ENCODE measurements around the gene RPH3AL. TPM values are rescaled to one million over a fixed set of nuclear protein-coding genes. Genes with fewer than 3 reads are reported as not detected.
A peak's percentile ranks its signal among the peaks of the same experiment; 100 is the strongest.
"Not testable (repeated sequence)": the region's sequence is repeated elsewhere in the genome, so short reads cannot be mapped to it uniquely, and the experiment has no call there.

Gene RPH3AL
- total RNA-seq, 2 donors from 2014 or later: 9.7 to 11.2 TPM

DNA sequence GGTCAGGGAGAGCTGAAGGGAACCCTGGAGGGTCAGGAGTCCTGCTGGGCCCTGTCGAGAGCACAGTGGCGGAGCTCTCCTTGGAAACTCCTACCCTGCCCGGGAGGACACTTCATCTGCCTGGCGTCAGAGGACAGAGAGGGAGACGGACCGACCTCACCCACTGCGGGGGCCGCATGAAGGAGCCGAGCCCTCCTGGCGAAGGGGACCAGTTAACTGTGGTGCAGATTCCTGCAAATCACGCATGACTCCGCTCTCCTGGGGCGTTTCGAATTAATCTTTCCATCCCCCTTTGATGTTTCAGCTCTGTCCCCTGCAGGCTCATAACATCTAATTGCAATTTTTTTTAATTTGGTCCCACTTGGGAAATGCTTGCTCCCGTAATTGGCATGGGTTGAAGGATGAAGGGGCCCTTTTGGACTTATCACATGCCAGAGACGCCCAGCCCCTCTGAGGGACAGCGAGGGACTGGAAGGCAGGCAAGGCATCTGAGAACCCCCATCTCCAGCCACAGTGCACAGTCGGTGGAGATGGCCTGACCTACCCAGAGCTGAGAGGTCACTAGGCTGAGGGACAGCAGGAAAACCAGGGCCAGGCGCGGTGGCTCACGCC is 26.5 kb downstream of the RPH3AL start:
- intact Hi-C loops (cut with DNase I): no loop called here

DNA sequence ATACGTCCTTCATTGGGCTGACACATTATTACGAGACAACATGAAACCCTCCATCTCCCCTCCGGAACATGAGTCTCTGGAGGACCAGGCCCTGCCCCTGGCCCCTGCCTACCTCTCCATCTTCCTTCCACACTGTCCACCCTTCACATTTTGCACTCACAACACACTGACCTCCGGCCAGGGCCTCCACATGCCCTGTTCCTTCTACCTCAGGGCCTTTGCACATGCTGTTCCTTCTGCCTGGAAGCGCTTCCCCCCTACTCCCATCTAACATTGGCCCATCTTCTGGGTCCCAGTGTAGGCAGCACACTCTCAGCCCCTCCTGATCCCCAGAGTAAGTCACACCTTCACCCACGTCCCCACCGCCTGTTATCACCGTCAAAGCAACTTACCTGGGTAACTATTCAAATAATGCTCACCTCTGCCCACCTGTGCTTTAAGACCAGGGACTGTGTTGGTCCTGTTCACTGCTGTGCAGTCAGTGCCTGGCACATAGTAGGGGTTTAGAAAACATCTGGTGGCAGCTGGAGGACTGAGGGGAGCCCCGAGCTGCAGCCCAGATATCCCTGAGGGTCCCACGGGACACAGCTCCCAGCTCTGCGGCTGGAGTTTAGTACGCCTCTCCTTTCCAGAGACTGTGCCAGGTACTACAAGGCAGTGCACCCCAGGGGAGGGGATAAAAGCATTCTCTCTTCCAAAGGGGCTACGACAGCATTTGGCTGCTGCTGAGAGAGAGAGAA is 27.2 kb downstream of the RPH3AL start:
- intact Hi-C loops (cut with DNase I): no loop called here
- DNase-seq (ENCODE audit: low spot score): peak; percentile 60

More for the DNA sequence above, 26.5 kb downstream of the RPH3AL start:
- peak; percentile 70 for DNase-seq (ENCODE audit: low spot score)

DNA sequence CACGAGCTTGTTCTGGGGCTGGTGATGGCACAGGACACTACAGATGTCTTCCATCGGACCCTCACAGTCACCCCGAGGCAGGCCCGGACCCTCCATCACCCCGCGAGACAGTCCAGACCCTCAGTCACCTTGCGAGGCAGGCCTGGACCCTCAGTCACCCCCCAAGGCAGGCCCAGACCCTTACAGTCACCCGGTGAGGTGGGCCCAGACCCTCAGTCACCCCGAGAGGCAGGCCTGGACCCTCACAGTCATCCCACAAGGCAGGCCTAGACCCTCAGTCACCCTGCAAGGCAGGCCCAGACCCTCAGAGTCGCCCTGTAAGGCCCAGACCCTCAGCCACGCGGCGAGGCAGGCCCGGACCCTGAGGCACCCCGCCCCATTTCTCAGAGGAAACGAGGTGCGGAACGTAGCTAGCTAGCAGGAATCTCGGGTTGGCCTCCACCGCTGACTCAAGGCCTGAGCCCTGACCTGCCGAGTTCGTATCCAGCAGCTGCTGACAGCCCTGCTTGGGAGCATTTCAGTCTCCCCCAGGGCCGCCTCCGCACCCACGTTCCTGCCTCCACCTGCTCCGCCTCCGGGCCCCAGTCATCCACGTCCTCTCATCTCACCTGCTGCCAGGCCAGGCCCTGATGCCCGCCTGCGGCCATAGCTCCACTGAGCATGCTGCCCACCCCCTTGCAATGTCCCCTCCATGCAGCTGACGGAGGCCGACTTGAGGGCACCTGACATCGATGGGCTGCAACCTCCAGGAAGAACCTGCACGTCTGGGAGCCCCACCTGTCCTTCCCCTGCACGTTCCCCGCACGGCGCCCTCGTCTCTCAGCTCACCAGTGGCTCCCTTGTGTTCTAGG is 28.7 kb downstream of the RPH3AL start:
- intact Hi-C loops (cut with DNase I): no loop called here
- peak; percentile 76 for DNase-seq (ENCODE audit: low spot score)

DNA sequence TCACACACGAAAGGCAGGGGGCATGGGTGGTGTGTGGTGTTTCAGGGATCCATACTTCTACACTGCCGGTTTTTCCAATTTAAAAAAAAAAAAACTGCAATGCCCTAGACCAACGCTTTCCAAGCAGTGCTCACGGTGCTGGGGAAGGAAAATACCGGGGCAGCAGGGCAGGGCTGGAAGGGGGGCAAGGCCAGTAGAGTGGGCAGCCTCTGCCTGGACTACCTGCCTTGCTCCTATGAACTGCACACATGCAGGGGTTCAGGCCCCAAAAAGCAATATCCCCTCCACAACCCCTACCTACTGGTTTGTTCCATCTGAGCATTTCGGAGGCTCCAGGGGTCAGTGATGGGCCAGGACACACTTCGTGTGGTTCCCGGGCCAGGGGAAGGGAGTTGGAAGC is 29.4 kb downstream of the RPH3AL start:
- intact Hi-C loops (cut with DNase I): no loop called here
- DNase-seq (ENCODE audit: low spot score): peak; percentile 8

DNA sequence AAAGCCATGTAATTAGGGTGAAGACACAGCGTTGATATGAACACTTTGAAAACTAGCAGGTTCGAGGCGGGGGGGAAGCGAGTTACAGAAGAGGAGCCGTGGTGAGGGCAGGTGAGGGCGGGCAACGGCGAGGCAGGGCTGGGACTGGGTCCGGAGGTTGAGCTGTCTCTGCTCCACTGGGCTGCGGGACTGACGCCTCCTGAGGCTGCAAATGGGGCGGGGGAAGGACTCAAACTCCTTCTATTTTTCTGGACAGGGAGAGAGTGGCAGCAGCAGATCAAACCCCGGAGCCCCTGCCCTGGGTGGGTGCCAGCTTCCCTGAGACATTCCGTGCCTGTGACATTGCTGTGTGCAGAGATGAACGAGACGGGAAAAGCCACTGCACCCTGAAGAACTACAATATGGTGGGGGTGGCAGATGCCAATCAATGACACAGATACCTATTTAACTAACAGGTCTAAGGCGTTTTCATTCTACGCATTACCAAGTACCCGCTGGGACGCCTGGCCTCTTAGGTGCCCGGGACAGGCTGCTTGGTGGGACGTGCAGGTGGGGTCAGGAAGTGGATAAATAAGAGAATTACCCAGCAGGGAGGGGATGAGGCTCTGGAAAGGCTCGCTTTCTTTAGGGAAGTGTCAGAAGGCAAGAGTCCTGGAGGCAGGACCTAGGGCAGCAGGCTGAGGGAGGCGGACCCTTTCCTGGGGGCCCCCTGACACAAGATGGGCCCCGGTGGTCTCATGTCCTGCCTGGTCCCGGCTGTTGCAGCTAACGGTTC is 30.4 kb downstream of the RPH3AL start:
- DNase-seq (ENCODE audit: low spot score): peak; percentile 60

DNA sequence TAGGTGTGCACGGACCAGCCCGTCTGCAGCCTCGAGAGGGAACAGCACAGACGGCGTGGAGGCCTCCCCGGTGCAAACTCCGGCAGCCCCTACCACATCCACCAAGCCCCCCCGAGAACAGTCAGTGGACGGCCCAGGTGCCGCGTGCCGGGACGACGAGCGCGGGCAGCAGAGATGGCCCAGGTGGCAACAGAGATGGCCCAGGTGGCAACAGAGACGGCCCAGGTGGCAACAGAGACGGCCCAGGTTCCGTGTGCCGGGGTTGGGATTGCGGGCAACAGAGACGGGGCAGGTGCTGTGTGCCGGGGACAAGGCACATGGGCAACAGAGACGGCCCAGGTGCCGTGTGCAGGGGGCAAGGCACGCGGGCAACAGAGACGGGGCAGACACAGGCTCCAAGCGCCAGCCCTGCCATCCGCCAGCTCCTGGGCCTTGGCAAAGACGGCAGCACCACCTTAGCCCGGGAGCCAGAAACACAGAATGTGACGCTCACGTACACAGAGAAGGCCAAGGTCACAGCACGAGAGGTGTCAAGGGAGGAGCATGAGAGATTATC is 31.1 kb downstream of the RPH3AL start:
- intact Hi-C loops (cut with DNase I): no loop called here
- DNase-seq (ENCODE audit: low spot score): peak; percentile 54

More for the DNA sequence above, 30.4 kb downstream of the RPH3AL start:
- intact Hi-C loops (cut with DNase I): no loop called here

DNA sequence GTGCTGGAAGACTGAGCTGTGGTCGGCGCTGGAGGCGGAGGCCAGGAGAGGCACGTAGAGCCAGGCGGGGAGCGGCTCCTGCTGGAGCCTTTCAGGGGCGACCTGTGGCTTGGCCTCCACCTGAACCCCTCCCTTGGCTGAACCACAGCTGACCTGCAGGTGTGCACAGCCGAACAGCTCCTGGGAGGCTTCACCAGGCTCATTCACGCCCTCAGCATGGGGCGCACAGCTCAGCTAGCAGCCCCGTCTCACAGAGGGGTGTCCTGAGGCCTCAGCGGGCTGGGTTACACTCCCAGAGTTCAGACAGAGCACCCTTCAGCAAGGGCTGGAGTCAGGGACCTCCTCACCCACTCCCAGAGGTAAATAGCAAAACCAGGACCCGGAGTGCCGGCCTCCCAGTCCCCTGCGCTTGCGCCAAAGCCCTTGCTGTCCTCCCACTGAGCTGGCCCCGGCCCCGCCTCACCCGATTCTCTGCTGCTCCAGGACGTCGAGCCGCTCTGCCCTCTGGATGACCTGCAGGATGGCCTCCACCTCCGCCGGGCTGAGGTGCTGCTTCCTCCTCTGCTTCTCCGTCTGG is 31.7 kb downstream of the RPH3AL start:
- intact Hi-C loops (cut with DNase I): no loop called here
- DNase-seq (ENCODE audit: low spot score): peak; percentile 80

DNA sequence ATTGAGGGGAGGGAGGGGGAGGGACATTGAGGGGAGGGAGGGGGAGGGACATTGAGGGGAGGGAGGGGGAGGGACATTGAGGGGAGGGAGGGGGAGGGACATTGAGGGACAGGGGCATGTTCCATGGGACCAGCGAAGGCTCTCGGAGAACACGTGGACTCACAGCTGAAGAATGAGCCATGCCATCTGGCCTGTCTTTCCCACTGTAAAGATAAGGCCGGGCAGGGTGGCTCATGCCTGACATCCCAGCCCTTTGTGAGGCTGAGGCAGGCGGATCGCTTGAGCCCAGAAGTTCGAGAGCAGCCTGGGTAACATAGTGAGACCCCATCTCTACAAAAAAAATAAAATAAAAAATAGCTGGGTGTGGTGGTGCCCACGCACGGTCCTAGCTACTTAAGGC is 32.5 kb downstream of the RPH3AL start:
- intact Hi-C loops (cut with DNase I): no loop called here
- peak; percentile 47 for DNase-seq (ENCODE audit: low spot score)

DNA sequence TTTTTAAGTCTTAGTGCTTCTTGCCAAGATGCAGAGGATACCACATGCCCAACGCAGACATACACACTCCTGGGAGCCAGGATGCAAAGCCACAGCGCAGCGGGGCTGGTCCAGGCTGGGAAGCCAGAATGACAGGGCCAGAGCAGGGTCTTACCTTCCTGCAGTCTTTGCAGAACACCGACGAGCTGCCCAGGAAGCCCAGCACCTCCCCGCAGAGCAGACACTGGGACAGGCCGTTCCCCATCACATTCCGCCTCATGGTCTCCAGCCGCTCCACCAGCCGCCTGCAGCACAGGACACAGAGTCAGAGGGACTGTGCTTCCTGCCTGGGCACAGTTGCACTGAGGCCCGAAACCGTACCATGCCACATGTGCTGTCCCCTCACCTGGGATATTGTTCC is 33.3 kb downstream of the RPH3AL start:
- intact Hi-C loops (cut with DNase I): no loop called here

DNA sequence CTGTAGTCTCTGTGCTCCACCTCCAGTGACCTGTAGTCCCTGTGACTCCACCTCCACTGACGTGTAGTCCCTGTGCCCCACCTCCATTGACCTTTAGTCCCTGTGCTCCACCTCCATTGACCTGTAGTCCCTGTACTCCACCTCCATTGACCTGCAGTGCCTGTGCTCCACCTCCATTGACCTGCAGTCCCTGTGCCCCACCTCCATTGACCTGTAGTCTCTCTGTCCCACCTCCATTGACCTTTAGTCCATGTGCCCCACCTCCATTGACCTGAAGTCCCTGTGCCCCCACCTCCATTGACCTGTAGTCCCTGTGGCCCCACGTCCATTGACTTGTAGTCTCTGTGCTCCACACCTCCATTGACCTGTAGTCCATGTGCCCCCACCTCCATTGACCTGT is 35.5 kb downstream of the RPH3AL start:
- intact Hi-C loops (cut with DNase I): not testable (repeated sequence)
- peak; percentile 20 for DNase-seq (ENCODE audit: low spot score)

More for the DNA sequence above, 33.3 kb downstream of the RPH3AL start:
- peak; percentile 64 for DNase-seq (ENCODE audit: low spot score)

DNA sequence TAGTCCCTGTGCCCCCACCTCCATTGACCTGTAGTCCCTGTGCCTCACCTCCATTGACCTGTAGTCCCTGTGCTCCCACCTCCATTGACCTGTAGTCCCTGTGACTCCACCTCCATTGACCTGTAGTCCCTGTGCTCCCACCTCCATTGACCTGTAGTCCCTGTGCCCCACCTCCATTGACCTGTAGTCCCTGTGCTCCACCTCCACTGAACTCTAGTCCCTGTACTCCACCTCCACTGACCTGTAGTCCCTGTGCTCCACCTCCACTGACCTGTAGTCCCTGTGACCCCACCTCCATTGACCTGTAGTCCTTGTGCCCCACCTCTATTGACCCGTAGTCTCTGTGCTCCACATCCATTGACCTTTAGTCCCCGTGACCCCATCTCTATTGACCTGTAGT is 37.2 kb downstream of the RPH3AL start:
- intact Hi-C loops (cut with DNase I): not testable (repeated sequence)

DNA sequence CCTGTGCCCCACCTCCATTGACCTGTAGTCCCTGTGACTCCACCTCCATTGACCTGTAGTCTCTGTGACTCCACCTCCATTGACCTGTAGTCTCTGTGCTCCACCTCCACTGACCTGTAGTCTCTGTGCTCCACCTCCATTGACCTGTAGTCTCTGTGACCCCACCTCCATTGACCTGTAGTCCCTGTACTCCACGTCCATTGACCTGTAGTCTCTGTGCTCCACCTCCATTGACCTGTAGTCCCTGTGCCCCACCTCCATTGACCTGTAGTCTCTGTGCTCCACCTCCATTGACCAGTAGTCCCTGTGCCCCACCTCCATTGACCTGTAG is 38.0 kb downstream of the RPH3AL start:
- intact Hi-C loops (cut with DNase I); DNase-seq (ENCODE audit: low spot score): not testable (repeated sequence)

More for the DNA sequence above, 37.2 kb downstream of the RPH3AL start:
- DNase-seq (ENCODE audit: low spot score): not testable (repeated sequence)

DNA sequence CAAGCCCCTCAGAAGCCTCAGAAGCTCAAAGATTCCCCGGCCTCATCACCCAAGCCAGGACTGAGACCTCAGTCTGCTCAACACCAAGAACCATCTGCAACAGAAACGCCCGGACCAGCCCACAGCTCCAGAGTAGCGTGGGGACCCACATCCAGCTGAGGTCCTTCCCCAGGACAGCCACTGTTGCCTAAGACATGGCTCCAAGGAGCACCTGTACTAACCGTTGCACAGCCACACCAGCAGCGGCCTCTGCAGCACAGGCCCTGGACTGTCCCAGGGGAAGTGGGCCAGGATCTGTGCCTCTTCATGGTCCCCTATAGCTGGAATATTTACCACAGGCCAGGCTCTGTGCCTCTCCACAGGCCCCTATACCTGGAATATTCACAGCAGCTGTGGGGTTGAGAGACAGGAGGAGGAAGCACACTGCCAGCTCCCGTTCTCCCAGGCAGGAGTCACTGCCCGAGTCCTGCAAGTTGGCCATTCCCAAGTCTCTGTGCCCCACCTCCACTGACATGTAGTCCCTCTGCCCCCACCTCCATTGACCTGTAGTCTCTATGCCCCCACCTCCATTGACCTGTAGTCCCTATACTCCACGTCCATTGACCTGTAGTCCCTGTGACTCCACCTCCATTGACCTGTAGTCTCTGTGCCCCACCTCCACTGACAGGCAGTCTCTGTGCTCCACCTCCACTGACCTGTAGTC is 38.5 kb downstream of the RPH3AL start:
- DNase-seq (ENCODE audit: low spot score): no peak
- intact Hi-C loops (cut with DNase I): no loop called here

DNA sequence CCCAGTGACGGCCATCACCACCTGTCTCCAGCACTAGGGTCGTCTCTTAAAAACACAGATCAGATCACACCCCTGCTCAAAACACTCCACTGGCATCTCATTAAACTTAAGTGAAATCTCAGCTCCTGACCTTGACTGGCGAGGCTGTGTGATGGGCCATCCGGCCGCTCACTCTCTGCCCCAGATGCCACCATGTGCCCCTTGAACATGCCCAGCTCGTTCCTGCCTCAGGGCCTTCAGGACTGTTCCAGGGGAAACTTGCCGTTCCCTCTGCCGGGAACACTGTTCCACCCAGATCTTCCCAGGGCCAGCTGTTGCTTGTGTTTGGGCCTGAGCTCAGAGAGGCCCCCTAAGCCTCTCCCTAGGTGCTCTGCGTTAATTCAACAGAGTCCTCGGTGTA is 39.4 kb downstream of the RPH3AL start:
- intact Hi-C loops (cut with DNase I): no loop called here
- DNase-seq (ENCODE audit: low spot score): no peak

DNA sequence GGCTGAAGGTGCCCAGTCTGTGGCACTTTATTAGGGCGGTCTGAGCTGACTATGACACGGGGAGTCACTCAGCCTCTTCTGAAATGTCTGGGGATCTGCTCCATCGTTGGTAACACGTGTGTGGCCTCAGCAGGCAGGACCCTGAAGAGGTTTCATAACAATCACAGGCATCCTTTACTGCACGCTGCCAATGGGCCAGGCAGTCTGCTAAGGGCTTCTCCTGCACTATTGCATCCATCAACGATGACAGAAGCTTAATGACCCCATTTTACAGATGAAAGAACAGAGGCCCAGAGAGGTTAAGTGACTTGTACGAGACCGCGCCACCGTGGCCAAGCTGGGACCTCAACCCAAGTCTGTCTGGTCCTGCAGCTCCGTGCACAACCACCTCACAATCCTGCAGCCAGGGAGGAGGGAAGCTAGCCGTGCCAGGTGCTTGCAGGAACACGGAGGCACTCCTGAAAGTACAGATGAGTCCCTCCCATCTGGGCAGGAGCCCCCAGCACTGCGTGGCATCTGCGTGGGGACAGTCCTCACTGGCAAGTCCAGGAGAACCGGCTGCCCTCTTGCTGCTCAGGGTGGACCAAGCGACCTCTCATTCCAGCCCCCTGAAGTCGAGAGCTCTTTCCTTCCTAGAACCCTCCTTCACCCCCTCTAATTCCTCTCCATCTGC is 40.0 kb downstream of the RPH3AL start:
- intact Hi-C loops (cut with DNase I): no loop called here
- peak; percentile 52 for DNase-seq (ENCODE audit: low spot score)

DNA sequence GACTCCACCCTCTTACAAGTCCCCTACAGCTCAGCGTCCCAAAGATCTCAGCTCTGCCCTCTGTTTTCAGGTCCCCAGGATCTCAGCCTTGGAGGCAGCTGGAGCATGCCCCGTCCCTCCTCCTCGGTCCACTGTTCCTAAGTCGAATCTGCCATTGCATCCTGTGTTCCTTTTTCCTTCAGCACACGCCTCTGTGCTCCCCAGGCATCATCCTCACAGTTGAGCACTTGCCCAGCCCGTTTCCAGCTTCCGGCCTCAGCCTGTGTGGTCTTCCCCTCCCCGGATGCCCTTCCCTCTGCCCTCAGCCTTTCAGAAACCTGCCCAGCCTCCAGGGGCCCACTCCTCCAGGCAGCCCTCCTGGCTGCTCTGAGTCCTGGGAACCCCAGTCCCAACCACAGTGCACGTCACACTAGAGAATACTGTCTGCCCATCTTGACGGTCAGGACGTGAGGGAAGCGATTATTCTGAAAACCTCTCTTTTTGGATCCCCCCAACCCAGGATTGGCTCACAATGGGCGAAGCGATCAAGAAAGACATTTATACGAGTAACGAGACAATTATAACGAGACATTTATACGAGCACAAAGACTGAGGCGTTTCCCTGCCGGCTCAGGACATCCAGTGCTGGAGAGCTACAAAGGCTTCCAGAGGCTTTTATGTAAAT is 41.4 kb downstream of the RPH3AL start:
- peak; percentile 64 for DNase-seq (ENCODE audit: low spot score)
- intact Hi-C loops (cut with DNase I): no loop called here

Data from posterior vena cava (tissue), 2 donors.